GM19324 (cell line): ENCODE data around the gene RNF41.

Experiments used
- ATAC-seq: cut with Tn5 transposase; IDR thresholded peaks from one replicate; pipeline ENCODE4 v1.9.1; 2021; ENCODE audit warnings: mild to moderate bottlenecking, moderate library complexity; ENCODE audit not compliant: unreplicated experiment, low FRiP score

The RNF41 gene

GRCh38 chr12:56244494-56244893, 22.8 kb upstream of the RNF41 start:
- ATAC-seq: no peak

GRCh38 chr12:56243731-56244181, 22.0 kb upstream of the RNF41 start:
- no peak for ATAC-seq

- no peak for ATAC-seq
Observed at GRCh38 chr12:56242986-56243385, 21.3 kb upstream of the RNF41 start.

GRCh38 chr12:56241424-56242303, 19.9 kb upstream of the RNF41 start:
- no peak for ATAC-seq

GRCh38 chr12:56237552-56237951, 15.8 kb upstream of the RNF41 start:
- no peak for ATAC-seq

- ATAC-seq: no peak
Observed at GRCh38 chr12:56236985-56237384, 15.3 kb upstream of the RNF41 start.

- ATAC-seq: no peak
Observed at GRCh38 chr12:56236091-56236490, 14.4 kb upstream of the RNF41 start.

GRCh38 chr12:56234746-56235436, 13.2 kb upstream of the RNF41 start:
- ATAC-seq: no peak

- ATAC-seq: no peak
Observed at GRCh38 chr12:56231184-56231582, 9.5 kb upstream of the RNF41 start.

GRCh38 chr12:56230432-56231183, 8.9 kb upstream of the RNF41 start:
- no peak for ATAC-seq

- no peak for ATAC-seq
Observed at GRCh38 chr12:56229916-56230431, 8.3 kb upstream of the RNF41 start, which contains the start of gene SLC39A5. Gene SLC39A5 (plus strand): TSS chr12:56230051. CDS start chr12:56231275, 1,224 bp downstream.

GRCh38 chr12:56229082-56229481, 7.4 kb upstream of the RNF41 start:
- no peak for ATAC-seq

GRCh38 chr12:56224954-56225353, 3.2 kb upstream of the RNF41 start:
- no peak for ATAC-seq

GRCh38 chr12:56224102-56224701, 2.5 kb upstream of the RNF41 start, which contains the start of gene NABP2:
Gene NABP2 (plus strand): TSS chr12:56224342. CDS start chr12:56224857, 515 bp downstream.
- ATAC-seq: peak; percentile 79

GRCh38 chr12:56223571-56224101, 1.9 kb upstream of the RNF41 start:
- ATAC-seq: no peak

- no peak for ATAC-seq
Observed at GRCh38 chr12:56222531-56222895, 791 bp upstream of the RNF41 start.

- peak; percentile 25 for ATAC-seq
Observed at GRCh38 chr12:56221232-56221756, 428 bp downstream of the RNF41 start.

GRCh38 chr12:56220611-56221231, 1.0 kb downstream of the RNF41 start:
- no peak for ATAC-seq

GRCh38 chr12:56219840-56220239, 1.9 kb downstream of the RNF41 start:
- ATAC-seq: no peak
